ENCODE results near the gene GATA5. TPM values are rescaled to one million over a fixed set of nuclear protein-coding genes. Genes with fewer than 3 reads are reported as not detected.

The GATA5 gene
- total RNA-seq, 2 experiments from 2014 or later: not detected

DNA sequence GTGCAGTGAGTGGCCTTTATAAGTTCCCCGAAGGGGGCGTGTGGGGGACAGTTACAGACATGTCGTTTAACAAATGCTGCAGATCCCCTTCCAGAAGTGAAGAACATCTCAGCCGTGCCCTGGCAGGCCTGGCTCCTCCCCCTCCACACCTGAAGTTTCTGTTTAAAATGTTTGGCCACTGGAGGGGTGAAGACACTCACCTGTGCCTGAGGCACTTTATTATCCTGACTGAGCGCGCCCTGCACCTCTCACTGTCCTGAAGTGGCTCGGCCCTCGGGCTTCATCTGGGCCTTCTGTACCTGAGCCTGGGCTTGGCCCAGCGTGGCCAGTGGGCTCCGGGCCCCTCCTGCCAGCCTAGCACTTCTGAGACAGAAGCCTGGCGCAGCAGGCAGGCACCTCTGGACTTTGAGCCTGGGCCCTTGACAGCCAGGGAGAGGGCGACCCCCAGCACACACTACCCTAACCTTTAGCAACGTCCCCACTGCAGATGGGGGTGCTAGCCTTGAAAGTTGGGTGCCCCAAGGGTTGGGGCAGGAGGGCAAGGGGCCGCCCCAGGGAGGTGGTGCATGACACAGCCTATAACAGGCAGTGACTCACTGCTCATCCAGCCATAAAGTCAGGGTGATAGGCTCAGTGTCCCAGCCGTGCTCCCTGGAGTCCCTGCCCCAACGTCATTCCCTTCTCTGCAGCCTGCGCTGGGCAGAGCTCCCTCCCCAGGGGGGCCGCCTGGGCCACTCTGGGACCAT is 13.6 kb upstream of the GATA5 start:
- POLR2A ChIA-PET: no interaction called here
- H3K9me3 Mint-ChIP-seq: no peaks in the 10 kb centered on the region

DNA sequence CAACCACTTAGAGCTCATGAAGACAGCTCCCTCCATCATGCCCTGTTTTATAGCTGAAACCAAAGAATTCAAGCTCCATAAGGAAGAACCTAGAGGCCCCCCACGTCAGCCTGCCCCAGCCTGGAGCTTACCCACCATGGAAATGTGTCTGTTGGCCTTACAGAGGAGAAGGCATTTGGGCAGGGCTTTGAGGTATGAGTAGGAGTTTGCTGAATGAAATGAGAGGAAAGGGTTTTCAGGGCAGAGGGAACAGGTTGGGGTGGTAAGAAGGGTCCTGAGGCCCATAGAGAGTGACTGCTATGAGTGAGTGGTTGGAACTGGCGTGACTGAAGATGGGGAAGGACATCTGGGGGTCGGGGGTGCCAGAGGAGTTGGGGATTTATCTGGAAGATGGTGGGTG is 12.7 kb upstream of the GATA5 start:
- no peaks in the 10 kb centered on the region for H3K9me3 Mint-ChIP-seq
- H3K27me3 Mint-ChIP-seq: peaks cover 30% of the 10 kb centered on the region
- no peak overlapping the region for H3K4me3 Mint-ChIP-seq
- POLR2A ChIA-PET: no interaction called here
- ATAC-seq (ENCODE audit: low read depth) (no peak), DNase-seq (no peak)
- no peak overlapping the region for H3K27ac Mint-ChIP-seq
- H3K36me3 Mint-ChIP-seq: no peaks in the 10 kb centered on the region
- no peaks in the 10 kb centered on the region for H3K4me1 Mint-ChIP-seq

More for the DNA sequence above, 13.6 kb upstream of the GATA5 start:
- no peaks in the 10 kb centered on the region for H3K36me3 Mint-ChIP-seq
- H3K4me3 Mint-ChIP-seq: no peak overlapping the region
- ATAC-seq (ENCODE audit: low read depth) (no peak), DNase-seq (no peak)
- no peak overlapping the region for H3K27ac Mint-ChIP-seq
- peaks cover 24% of the 10 kb centered on the region for H3K27me3 Mint-ChIP-seq
- no peaks in the 10 kb centered on the region for H3K4me1 Mint-ChIP-seq

DNA sequence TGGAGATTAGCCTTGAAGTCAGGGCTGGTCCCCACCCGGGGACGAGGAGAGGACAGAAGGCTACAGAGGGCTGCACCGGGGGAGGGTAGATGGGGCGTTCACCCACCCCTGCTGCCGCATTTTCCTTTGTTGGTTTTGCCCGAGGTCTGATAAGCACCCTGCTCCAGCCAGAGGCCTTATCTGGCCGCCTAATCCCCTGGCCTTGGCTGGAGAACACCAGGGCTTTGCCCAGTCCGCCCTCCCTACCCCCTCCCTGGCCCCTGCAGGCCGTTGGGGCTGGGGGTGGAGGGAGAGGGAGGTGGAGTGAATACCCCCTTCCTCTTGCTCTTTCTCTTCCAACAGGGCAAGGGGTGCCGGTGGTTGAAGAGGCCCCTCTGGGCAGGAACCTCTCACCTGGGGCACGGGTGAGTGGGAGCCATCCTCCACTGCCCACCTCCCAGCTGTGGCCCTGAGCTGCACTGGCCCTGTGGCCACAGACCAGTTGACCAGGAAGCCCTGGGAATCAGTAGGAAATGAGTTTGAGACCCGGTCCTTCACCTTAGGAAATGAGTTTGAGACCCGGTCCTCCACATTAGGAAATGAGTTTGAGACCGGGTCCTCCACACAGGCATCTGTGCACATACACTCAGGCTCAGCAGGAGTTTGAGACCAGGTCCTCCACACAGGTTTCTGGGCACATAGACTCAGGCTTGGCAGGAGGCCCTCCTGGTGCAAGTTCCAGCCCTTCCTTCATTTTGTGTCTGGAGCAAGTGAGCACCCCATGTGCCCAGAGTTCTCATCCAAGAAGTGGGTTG is 12.0 kb upstream of the GATA5 start:
- DNase-seq: no peak
- POLR2A ChIA-PET: no interaction called here
- H3K9me3 Mint-ChIP-seq: no peaks in the 10 kb centered on the region

DNA sequence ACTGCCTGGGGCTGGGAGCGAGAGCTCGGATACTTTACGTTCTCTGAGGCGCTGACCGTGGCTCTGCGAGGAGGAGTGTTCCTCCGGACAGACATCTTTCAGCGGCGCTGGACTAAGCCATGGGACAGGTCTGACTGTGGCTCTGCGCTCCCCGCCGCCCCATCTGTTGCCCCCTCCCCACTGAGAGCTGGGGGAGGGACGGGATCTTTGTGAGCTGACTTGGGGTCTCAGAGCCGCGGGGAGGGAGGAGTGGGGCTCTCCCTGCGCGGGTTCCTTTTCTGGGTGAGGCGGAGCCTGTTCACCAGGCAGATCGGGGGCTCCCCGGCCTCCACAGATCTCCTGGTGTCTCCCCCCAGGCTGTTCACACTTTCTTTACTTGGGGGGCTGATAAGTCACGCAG is 11.3 kb upstream of the GATA5 start:
- H3K9me3 Mint-ChIP-seq: no peaks in the 10 kb centered on the region
- POLR2A ChIA-PET: no interaction called here
- no peak overlapping the region for H3K4me3 Mint-ChIP-seq
- DNase-seq: no peak
- no peak for ATAC-seq (ENCODE audit: low read depth)
- peaks cover 44% of the 10 kb centered on the region for H3K27me3 Mint-ChIP-seq
- no peak overlapping the region for H3K27ac Mint-ChIP-seq
- H3K36me3 Mint-ChIP-seq: no peaks in the 10 kb centered on the region
- peaks cover 7% of the 10 kb centered on the region for H3K4me1 Mint-ChIP-seq

More for the DNA sequence above, 12.0 kb upstream of the GATA5 start:
- Mint-ChIP-seq H3K27me3 (peaks cover 38% of the 10 kb centered on the region), H3K4me1 (peaks cover 4% of the 10 kb centered on the region), H3K36me3 (no peaks in the 10 kb centered on the region), H3K27ac (no peak overlapping the region), H3K4me3 (no peak overlapping the region)
- no peak for ATAC-seq (ENCODE audit: low read depth)

DNA sequence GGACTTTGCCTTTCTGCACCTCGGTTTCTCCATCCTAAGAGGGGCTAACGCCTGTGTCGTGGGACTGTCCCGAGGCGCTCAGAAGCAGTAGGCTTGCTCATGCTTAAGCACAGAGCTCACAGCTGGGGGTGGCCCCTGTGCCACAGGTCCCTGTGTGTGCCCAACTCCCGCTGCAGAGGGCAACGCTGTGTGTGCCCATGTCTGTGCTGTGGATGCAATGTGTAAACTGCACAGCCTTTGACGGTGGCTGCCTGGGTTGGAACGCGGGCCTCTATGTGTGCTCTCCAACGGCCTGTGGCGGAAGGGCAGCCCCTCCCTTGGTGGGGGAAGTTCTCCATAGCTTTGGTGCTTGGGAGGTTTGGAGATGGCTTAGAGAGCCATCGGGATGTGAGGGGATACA is 10.7 kb upstream of the GATA5 start:
- ATAC-seq (ENCODE audit: low read depth) (no peak), DNase-seq (no peak)
- peaks cover 7% of the 10 kb centered on the region for H3K4me1 Mint-ChIP-seq
- H3K4me3 Mint-ChIP-seq: no peak overlapping the region
- H3K27me3 Mint-ChIP-seq: peaks cover 50% of the 10 kb centered on the region
- no peaks in the 10 kb centered on the region for H3K36me3 Mint-ChIP-seq
- H3K9me3 Mint-ChIP-seq: no peaks in the 10 kb centered on the region
- H3K27ac Mint-ChIP-seq: no peak overlapping the region
- POLR2A ChIA-PET: no interaction called here

DNA sequence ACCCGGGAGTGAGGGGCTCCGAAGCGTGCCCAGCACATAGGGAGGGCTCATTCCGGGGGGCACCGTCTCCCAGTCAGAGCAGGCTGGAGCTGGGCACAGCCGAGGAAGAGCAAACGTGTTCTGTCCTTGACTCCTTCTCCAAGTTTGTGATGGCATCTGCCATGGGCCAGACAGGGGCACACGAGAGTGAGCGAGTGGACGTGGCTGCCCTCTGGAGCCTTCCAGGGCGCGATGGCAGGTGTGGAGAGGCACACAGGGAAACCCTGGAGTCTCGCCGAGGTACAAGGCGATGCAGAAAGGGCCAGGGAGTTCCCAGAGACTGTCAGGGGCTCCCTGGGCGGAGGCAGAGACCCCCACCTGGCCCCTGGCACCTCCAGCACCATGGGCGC is 9.9 kb upstream of the GATA5 start:
- no peaks in the 10 kb centered on the region for H3K9me3 Mint-ChIP-seq
- no peak overlapping the region for H3K4me3 Mint-ChIP-seq
- POLR2A ChIA-PET: no interaction called here
- ATAC-seq (ENCODE audit: low read depth): no peak
- no peak overlapping the region for H3K27ac Mint-ChIP-seq
- DNase-seq: no peak
- peaks cover 51% of the 10 kb centered on the region for H3K27me3 Mint-ChIP-seq
- no peaks in the 10 kb centered on the region for H3K36me3 Mint-ChIP-seq
- peaks cover 7% of the 10 kb centered on the region for H3K4me1 Mint-ChIP-seq

DNA sequence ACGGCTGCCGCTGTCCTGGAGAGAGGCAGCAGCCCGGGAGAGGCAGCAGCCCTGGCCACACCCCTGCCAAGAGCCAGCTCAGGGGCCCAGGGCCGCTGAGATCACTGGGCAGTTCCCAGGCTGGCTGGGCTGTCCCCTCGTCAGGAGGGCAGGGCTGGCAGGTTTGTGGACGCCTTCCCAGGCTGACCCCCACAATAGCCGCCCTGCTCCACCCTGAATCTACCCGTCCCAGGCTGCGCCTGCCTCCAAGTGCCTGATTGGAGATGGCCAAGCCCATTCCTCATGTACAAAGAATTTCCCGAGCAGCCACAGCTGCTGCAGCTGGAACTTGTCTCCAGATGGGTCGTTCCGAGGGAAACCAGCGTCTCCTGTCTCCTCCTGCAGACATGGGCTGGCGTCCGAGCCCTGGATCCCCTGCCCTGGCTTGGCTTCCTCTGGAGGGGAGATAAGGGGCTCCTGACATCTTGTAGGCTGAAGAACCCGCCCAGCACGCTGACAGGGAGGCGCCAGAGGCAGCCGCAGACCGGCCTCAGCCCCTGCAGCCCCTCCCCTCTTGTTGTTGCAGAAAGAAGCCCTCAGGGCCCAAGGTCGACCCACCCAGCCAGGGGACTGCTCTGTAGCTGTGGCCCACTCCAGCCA is 9.4 kb upstream of the GATA5 start:
- peaks cover 7% of the 10 kb centered on the region for H3K4me1 Mint-ChIP-seq
- ATAC-seq (ENCODE audit: low read depth) (no peak), DNase-seq (no peak)
- H3K4me3 Mint-ChIP-seq: no peak overlapping the region
- POLR2A ChIA-PET: no interaction called here
- H3K9me3 Mint-ChIP-seq: no peaks in the 10 kb centered on the region
- no peaks in the 10 kb centered on the region for H3K36me3 Mint-ChIP-seq
- no peak overlapping the region for H3K27ac Mint-ChIP-seq
- H3K27me3 Mint-ChIP-seq: peaks cover 51% of the 10 kb centered on the region

DNA sequence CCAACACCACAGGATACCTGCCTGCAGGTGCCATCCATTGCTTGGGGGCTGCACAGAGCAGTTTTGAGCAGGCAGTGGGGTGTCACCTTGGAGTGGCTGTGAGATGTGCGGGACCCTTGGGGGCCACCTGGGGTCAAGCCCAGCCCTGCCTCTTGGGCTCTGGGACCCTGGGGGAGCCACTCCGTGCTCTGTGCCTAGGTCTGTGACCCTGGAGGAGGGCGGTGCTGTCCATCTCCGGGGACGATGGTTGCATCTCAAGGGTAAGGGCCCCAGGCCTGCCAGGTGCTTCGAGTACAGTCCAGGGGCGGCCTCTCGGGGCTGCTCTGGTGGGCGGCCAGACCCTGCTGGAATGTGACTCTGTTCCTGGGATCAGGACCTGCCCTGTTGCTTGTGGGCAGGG is 8.7 kb upstream of the GATA5 start:
- H3K9me3 Mint-ChIP-seq: no peaks in the 10 kb centered on the region
- POLR2A ChIA-PET: no interaction called here
- no peaks in the 10 kb centered on the region for H3K36me3 Mint-ChIP-seq
- H3K27me3 Mint-ChIP-seq: peaks cover 55% of the 10 kb centered on the region
- peaks cover 7% of the 10 kb centered on the region for H3K4me1 Mint-ChIP-seq
- no peak overlapping the region for H3K4me3 Mint-ChIP-seq
- no peak overlapping the region for H3K27ac Mint-ChIP-seq
- no peak for ATAC-seq (ENCODE audit: low read depth)
- no peak for DNase-seq

DNA sequence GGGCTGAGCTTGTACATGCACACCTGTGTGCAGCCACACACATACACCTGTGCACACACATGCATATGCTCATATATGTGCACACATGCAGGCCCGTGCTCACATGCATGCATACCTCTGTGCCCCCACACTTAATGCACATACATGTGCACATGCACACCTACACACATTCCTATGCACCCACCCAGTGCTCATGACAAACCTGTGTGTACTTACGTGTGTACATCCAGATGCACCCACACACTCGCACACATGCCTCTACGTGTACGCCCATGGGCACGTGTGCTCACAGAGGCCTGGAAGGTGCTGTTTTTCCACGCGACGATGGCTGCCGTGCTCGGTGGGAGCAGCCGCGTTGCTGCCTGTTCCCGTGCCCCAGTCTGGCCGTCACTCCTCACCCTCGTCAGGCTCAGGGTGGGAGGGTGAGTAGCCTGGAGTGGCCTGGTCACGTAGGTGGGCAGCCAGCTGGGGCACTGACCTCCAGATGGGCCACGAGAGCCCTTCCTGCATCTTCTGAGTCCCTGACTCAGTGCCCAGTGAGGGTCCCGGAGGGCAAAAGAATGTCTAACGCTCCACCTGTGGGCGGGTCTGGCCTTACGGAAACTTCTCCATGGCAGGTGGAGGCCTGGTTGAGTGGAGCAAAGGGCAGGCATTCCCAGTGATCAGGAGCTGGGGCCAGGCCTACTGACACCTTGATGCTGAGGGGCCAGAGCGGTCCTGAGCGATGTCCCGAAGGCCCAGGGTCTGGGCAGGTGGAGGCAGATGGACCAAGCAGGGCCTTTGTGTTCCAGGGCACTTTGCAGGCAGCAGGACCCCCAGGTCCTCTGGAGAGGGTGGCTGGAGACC is 8.0 kb upstream of the GATA5 start:
- Mint-ChIP-seq H3K27ac (no peak overlapping the region), H3K4me1 (peaks cover 7% of the 10 kb centered on the region), H3K27me3 (peaks cover 60% of the 10 kb centered on the region), H3K36me3 (no peaks in the 10 kb centered on the region), H3K4me3 (no peak overlapping the region), H3K9me3 (no peaks in the 10 kb centered on the region)
- POLR2A ChIA-PET: no interaction called here
- DNase-seq: no peak
- no peak for ATAC-seq (ENCODE audit: low read depth)

DNA sequence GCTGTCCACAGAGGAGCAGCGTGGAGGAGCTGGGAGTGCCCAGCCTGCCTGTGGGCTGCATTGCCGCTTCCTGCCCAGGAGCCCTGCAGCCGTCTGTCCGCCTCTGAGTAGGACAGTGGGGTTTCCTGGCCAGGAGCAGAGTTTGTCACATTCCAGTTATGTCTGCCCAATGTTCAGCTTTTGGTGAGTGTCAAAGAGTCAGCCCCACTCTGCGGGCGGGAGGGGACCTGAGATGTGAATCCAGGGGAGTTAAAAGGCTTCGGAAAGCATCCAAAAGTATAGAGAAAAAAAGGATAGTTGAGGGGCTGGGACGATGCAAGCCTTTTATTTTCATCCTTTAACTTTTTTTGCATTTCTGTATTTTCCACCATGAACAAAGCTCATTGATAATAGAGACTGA is 7.2 kb upstream of the GATA5 start:
- Mint-ChIP-seq H3K27me3 (peaks cover 61% of the 10 kb centered on the region), H3K9me3 (no peaks in the 10 kb centered on the region), H3K27ac (no peak overlapping the region), H3K4me1 (peaks cover 7% of the 10 kb centered on the region), H3K36me3 (no peaks in the 10 kb centered on the region), H3K4me3 (no peak overlapping the region)
- POLR2A ChIA-PET: no interaction called here
- DNase-seq (no peak), ATAC-seq (ENCODE audit: low read depth) (no peak)

DNA sequence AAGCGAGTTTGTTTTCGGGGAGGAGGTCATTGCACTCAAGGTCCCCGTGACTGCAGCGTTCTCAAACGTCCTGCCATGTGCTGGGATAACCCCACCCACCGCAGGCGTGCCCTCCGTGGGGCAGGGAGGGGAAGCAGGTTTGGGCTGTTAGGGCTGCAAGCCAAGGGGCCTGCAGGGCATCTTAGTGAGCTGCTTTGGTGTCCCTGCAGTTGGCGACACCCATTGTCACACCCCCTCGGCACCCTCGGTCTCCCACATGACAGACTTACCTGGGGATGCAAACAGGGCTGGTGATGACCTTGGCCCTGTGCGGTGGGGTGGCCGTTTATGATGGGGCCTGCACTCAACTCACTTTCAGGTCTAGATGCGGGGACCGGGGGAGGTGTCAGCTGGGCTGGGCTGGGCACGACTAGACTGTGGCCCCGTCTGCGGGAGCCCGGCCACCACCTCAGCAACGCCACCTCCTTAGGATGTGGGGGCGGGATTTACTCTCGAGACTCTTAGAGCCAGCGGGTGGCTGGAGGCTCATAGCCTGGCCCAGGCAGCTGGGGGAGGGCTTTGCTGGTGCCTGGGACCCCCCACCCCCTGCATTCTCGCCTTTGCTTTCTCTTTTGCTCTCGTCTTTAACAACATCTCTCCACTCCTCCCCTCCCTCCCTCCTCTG is 6.5 kb upstream of the GATA5 start:
- Mint-ChIP-seq H3K27me3 (peaks cover 66% of the 10 kb centered on the region), H3K27ac (no peak overlapping the region), H3K36me3 (no peaks in the 10 kb centered on the region), H3K4me3 (no peak overlapping the region), H3K9me3 (no peaks in the 10 kb centered on the region), H3K4me1 (peaks cover 7% of the 10 kb centered on the region)
- DNase-seq (no peak), ATAC-seq (ENCODE audit: low read depth) (peak; percentile 23)
- POLR2A ChIA-PET: interaction anchor here (0.5 kb wide), 1 partner anchor 374 kb away, joined by 4 read pairs; no protein-coding TSS in a partner anchor

DNA sequence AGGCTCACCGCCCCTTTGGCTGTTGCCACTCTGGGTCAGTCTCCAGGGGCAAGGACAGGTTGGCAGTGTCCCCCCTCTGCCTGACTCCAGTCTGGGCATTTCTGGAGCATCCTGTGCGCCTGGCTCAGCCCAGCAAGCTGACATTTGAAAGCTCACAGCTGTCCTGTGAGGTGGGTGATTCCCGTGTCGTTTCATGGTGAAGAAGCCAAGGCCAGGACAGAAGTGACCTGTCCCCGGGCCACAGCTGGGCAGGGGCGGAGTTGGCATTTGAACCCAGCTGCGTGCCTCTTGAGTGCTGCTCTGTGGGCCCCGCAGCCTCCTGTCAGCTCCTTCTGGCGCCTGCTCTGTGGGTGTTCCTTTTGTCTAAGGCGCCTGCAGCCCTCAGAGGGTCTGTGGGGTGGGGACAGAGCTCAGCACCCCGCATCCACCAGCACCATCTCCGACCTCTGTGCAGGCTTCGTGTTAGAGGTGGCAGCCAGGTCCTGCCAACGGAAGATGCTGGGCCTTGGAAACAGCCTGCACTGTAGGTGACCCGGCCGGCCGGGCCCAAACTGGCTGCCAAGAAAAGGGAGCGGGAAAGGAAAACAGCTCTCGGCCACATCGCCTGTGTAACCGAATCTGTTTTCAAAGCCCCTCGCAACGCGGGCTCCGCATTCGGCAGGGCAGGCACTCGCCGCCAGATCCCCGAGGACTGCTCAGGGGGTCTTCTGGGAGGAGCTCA is 5.8 kb upstream of the GATA5 start:
- peaks cover 66% of the 10 kb centered on the region for H3K27me3 Mint-ChIP-seq
- POLR2A ChIA-PET: no interaction called here
- no peak overlapping the region for H3K27ac Mint-ChIP-seq
- H3K4me1 Mint-ChIP-seq: peaks cover 7% of the 10 kb centered on the region
- no peak for DNase-seq
- no peak overlapping the region for H3K4me3 Mint-ChIP-seq
- ATAC-seq (ENCODE audit: low read depth): no peak
- no peaks in the 10 kb centered on the region for H3K9me3 Mint-ChIP-seq
- no peaks in the 10 kb centered on the region for H3K36me3 Mint-ChIP-seq

Measured in activated naive CD8-positive, alpha-beta T cell treated with anti-CD3 and anti-CD28 coated beads, Interleukin-2, amount 10 ng/mL, durations not matched to agents 7 days and 5 days (primary cell).